ENCODE results near the gene FBXL7. TPM values are rescaled to one million over a fixed set of nuclear protein-coding genes. Genes with fewer than 3 reads are reported as not detected.

The FBXL7 gene
- total RNA-seq, 2 donors from 2014 or later = 21.1 to 31.7 TPM

GRCh38 chr5:15533129-15533893 is 33.3 kb downstream of the FBXL7 start:
- TF ChIP-seq CTCF (IDR thresholded peaks at IDR 0.05) = no peak
- Histone ChIP-seq H3K27me3 (replicated peaks; ENCODE audit: insufficient read depth) (no peaks in the 10 kb centered on the region), H3K27ac (no peak overlapping the region), H3K4me1 (ENCODE audit: control insufficient read depth in 1 of 2, low read depth in 2 of 2) (peaks cover 0 to 5% of the 10 kb centered on the region in 2 donors), H3K36me3 (no peaks in the 10 kb centered on the region), H3K4me3 (no peak overlapping the region), H3K9me3 (no peaks in the 10 kb centered on the region)
- no peak for ATAC-seq (ENCODE audit: insufficient number of reproducible peaks, low FRiP score, low read depth)
- no peak for DNase-seq (ENCODE audit: low spot score)

GRCh38 chr5:15535938-15536337 is 36.0 kb downstream of the FBXL7 start:
- no peak overlapping the region for H3K4me3 ChIP-seq
- H3K36me3 ChIP-seq = no peaks in the 10 kb centered on the region
- no peak overlapping the region for H3K27ac ChIP-seq
- ATAC-seq (ENCODE audit: insufficient number of reproducible peaks, low FRiP score, low read depth) (no peak), DNase-seq (ENCODE audit: low spot score) (no peak)
- H3K4me1 ChIP-seq (ENCODE audit: control insufficient read depth in 1 of 2, low read depth in 2 of 2) = peaks cover 0 to 5% of the 10 kb centered on the region in 2 donors
- no peak for TF ChIP-seq CTCF (IDR thresholded peaks at IDR 0.05)
- no peaks in the 10 kb centered on the region for H3K27me3 ChIP-seq (replicated peaks; ENCODE audit: insufficient read depth)
- H3K9me3 ChIP-seq = no peaks in the 10 kb centered on the region

DNA sequence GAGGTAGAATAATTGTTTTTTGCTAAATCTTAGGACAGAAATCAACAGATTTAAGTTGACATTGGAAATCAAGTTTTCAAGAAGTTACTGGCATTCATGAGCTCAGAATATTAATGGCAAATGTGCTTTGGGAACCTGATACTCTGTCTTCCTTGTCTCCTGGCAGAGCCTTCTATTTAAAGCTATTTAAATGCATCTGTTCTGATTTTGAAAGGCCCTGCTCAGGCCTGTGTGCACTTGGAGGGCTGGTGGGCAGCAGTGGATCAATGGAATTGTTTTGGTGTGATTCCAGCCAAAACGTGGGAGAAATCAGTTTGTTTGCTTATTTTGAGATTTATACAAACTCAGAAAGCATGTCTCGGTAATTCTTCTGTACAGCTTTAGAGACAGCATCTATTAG is 38.5 kb downstream of the FBXL7 start:
- no peak for TF ChIP-seq CTCF (IDR thresholded peaks at IDR 0.05)
- Histone ChIP-seq H3K36me3 (no peaks in the 10 kb centered on the region), H3K27me3 (replicated peaks; ENCODE audit: insufficient read depth) (no peaks in the 10 kb centered on the region), H3K9me3 (no peaks in the 10 kb centered on the region), H3K27ac (no peak overlapping the region), H3K4me1 (ENCODE audit: control insufficient read depth in 1 of 2, low read depth in 2 of 2) (no peaks in the 10 kb centered on the region), H3K4me3 (no peak overlapping the region)
- DNase-seq (ENCODE audit: low spot score) = no peak
- no peak for ATAC-seq (ENCODE audit: insufficient number of reproducible peaks, low FRiP score, low read depth)

- Histone ChIP-seq H3K4me1 (ENCODE audit: control insufficient read depth in 1 of 2, low read depth in 2 of 2) (peaks cover 0 to 8% of the 10 kb centered on the region in 2 donors), H3K27me3 (replicated peaks; ENCODE audit: insufficient read depth) (no peaks in the 10 kb centered on the region), H3K4me3 (no peak overlapping the region), H3K9me3 (no peaks in the 10 kb centered on the region), H3K36me3 (no peaks in the 10 kb centered on the region), H3K27ac (no peak overlapping the region)
- ATAC-seq (ENCODE audit: insufficient number of reproducible peaks, low FRiP score, low read depth) = no peak
- no peak for TF ChIP-seq CTCF (IDR thresholded peaks at IDR 0.05)
- DNase-seq (ENCODE audit: low spot score) = no peak
Measured at GRCh38 chr5:15539951-15540350, 40.0 kb downstream of the FBXL7 start.

DNA sequence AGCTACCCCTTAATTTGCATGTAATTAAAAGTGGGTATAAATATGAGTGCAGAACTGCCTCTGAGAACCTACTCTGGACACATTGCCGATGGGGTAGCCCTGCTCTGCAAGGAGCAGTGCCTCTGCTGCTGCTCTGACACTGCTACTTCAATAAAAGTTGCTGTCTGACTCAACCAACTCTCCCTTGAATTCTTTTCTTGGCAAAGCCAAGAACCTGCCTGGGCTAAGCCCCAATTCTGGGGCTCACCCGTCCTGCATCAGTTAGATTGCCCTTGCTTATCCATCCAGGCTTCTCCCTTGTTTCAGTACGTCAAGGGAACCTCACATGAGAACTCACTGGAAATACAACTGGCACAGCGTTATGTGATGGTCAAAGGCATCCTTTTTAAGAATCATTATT is 44.1 kb downstream of the FBXL7 start:
- Histone ChIP-seq H3K9me3 (no peaks in the 10 kb centered on the region), H3K4me1 (ENCODE audit: control insufficient read depth in 1 of 2, low read depth in 2 of 2) (peaks cover 0 to 17% of the 10 kb centered on the region in 2 donors), H3K27me3 (replicated peaks; ENCODE audit: insufficient read depth) (no peaks in the 10 kb centered on the region), H3K27ac (no peak overlapping the region), H3K4me3 (no peak overlapping the region), H3K36me3 (no peaks in the 10 kb centered on the region)
- no peak for TF ChIP-seq CTCF (IDR thresholded peaks at IDR 0.05)
- no peak for DNase-seq (ENCODE audit: low spot score)
- ATAC-seq (ENCODE audit: insufficient number of reproducible peaks, low FRiP score, low read depth) = no peak

Measured in thoracic aorta (tissue), 2 donors.